OCI-LY1 (cell line): ENCODE results near the gene DBX1.

ENCODE experiments used
- H2AFZ ChIP-seq: fragments of 200-600 bp; sonication (generic), shearing (Covaris generic); 2 replicates; pipeline ENCODE4 v1.6.0; 2014; ENCODE audit warnings: antibody characterized with exemption, mild to moderate bottlenecking, low read length
- H3F3A ChIP-seq: fragments of 200-600 bp; sonication (generic), shearing (Covaris generic); 2 replicates; pipeline ENCODE4 v1.6.0; 2014; ENCODE audit warnings: mild to moderate bottlenecking, antibody characterized with exemption, low read length, moderate library complexity; ENCODE audit not compliant: insufficient read depth
- H3K27ac ChIP-seq: fragments of 200-600 bp; sonication (generic); 2 replicates; pipeline ENCODE4 v1.5.1; 2014; ENCODE audit warnings: low read length, mixed run types, mild to moderate bottlenecking, low read depth; ENCODE audit not compliant: poor library complexity, severe bottlenecking
- H3K27me3 ChIP-seq: fragments of 200-600 bp; sonication (generic); 2 replicates; pipeline ENCODE4 v1.6.0; 2014; ENCODE audit warnings: antibody characterized with exemption, mild to moderate bottlenecking, low read length, moderate library complexity; ENCODE audit not compliant: insufficient read depth
- H3K36me3 ChIP-seq: fragments of 200-600 bp; sonication (generic); 2 replicates; pipeline ENCODE4 v1.6.1; 2014; ENCODE audit warnings: mild to moderate bottlenecking, antibody characterized with exemption, low read length, moderate library complexity, mixed read lengths; ENCODE audit not compliant: insufficient read depth
- H3K4me1 ChIP-seq: fragments of 200-600 bp; sonication (generic); 2 replicates; pipeline ENCODE4 v1.5.1; 2014; ENCODE audit warnings: mild to moderate bottlenecking, low read length, moderate library complexity; ENCODE audit not compliant: insufficient read depth, severe bottlenecking
- H3K4me2 ChIP-seq: fragments of 200-600 bp; sonication (generic), shearing (Covaris generic); 2 replicates; pipeline ENCODE4 v1.6.1; 2014; ENCODE audit warnings: low read length
- H3K4me3 ChIP-seq: fragments of 200-600 bp; sonication (generic); 2 replicates; pipeline ENCODE4 v1.5.1; 2014; ENCODE audit warnings: low read length, low read depth, mild to moderate bottlenecking, mixed read lengths; ENCODE audit not compliant: poor library complexity, severe bottlenecking
- H3K79me2 ChIP-seq: fragments of 200-600 bp; shearing (Covaris generic); 2 replicates; pipeline ENCODE4 v1.6.1; 2016; ENCODE audit warnings: mixed run types, low read length, mixed read lengths; ENCODE audit not compliant: insufficient read depth
- H3K9ac ChIP-seq: fragments of 200-600 bp; sonication (generic), shearing (Covaris generic); 2 replicates; pipeline ENCODE4 v1.6.1; 2014; ENCODE audit warnings: mild to moderate bottlenecking, low read length, mixed read lengths
- H3K9me2 ChIP-seq: fragments of 200-600 bp; sonication (generic), shearing (Covaris generic); 2 replicates; pipeline ENCODE4 v1.6.1; 2014; ENCODE audit warnings: low read depth, mild to moderate bottlenecking, low read length, mixed read lengths
- H3K9me3 ChIP-seq: fragments of 200-600 bp; shearing (Covaris generic); 2 replicates; pipeline ENCODE4 v1.6.1; 2014; ENCODE audit warnings: low read length, mixed read lengths
- H4K20me1 ChIP-seq: fragments of 200-600 bp; sonication (generic), shearing (Covaris generic); 2 replicates; pipeline ENCODE4 v1.6.0; 2016; ENCODE audit warnings: mild to moderate bottlenecking, low read length; ENCODE audit not compliant: insufficient read depth
- CTCF ChIP-seq: fragments of 200-600 bp; sonication (generic), shearing (Covaris generic); IDR thresholded peaks from 2 replicates; pipeline ENCODE4 v1.5.1; 2017; ENCODE audit warnings: mild to moderate bottlenecking, antibody characterized with exemption, low read length, moderate library complexity, mixed read lengths
- EZH2 ChIP-seq: fragments of 200-600 bp; sonication (generic), shearing (Covaris generic); IDR thresholded peaks from 2 replicates; pipeline ENCODE4 v1.8.0; 2017; ENCODE audit warnings: borderline replicate concordance, mixed run types, mild to moderate bottlenecking, antibody characterized with exemption, low read length, moderate library complexity, mixed read lengths

The DBX1 gene

GRCh38 chr11:20160425-20161229 is at the start of gene DBX1:
TSS of gene DBX1 (minus strand) at chr11:20160475. CDS start at chr11:20160324, 151 bp downstream.
- Histone ChIP-seq H4K20me1 (no peaks in the 10 kb centered on the region), H2AFZ (no peak within 1 kb of the TSS), H3K79me2 (no peaks in the 10 kb centered on the region), H3K4me2 (no peak within 1 kb of the TSS), H3K4me3 (no peak within 1 kb of the TSS), H3K4me1 (no peaks in the 10 kb centered on the region), H3K9me3 (no peaks in the 10 kb centered on the region), H3K27me3 (peaks cover 3% of the 10 kb centered on the region; the same call in 1 of the 2 replicates), H3K27ac (no peak within 1 kb of the TSS), H3F3A (no peaks in the 10 kb centered on the region), H3K36me3 (no peaks in the 10 kb centered on the region), H3K9me2 (no peaks in the 10 kb centered on the region), H3K9ac (no peak within 1 kb of the TSS)
- no peak for TF ChIP-seq EZH2
- TF ChIP-seq CTCF, result no peak

- Histone ChIP-seq H3K36me3 (no peaks in the 10 kb centered on the region), H3K4me1 (no peaks in the 10 kb centered on the region), H3K9me3 (no peaks in the 10 kb centered on the region), H3K27me3 (no peaks in the 10 kb centered on the region; the same call in 1 of the 2 replicates), H3K27ac (no peak overlapping the region), H3F3A (no peaks in the 10 kb centered on the region), H3K9ac (no peak overlapping the region), H3K4me2 (no peak overlapping the region), H3K79me2 (no peaks in the 10 kb centered on the region), H2AFZ (no peak overlapping the region), H4K20me1 (no peaks in the 10 kb centered on the region), H3K4me3 (no peak overlapping the region), H3K9me2 (no peaks in the 10 kb centered on the region)
- TF ChIP-seq EZH2, result no peak
- no peak for TF ChIP-seq CTCF
These were observed 48.4 kb upstream of the DBX1 start for GRCh38 chr11:20208622-20209111.

GRCh38 chr11:20207781-20208621 is 47.7 kb upstream of the DBX1 start:
- no peak overlapping the region for H3K4me2 ChIP-seq
- no peaks in the 10 kb centered on the region for H3K9me2 ChIP-seq
- no peak overlapping the region for H2AFZ ChIP-seq
- no peaks in the 10 kb centered on the region for H3K4me1 ChIP-seq
- H3K9me3 ChIP-seq, result no peaks in the 10 kb centered on the region
- H3F3A ChIP-seq, result no peaks in the 10 kb centered on the region
- no peaks in the 10 kb centered on the region for H4K20me1 ChIP-seq
- H3K4me3 ChIP-seq, result no peak overlapping the region
- H3K79me2 ChIP-seq, result no peaks in the 10 kb centered on the region
- no peak overlapping the region for H3K27ac ChIP-seq
- H3K27me3 ChIP-seq, result no peaks in the 10 kb centered on the region; the same call in 1 of the 2 replicates
- H3K36me3 ChIP-seq, result no peaks in the 10 kb centered on the region
- TF ChIP-seq CTCF (no peak), EZH2 (no peak)
- no peak overlapping the region for H3K9ac ChIP-seq
